Mesendoderm (in vitro differentiated cells): ENCODE data around the gene SNRPB.

ENCODE experiments used
- DNase-seq: peaks from one replicate; pipeline ENCODE4 v3.0.0; 2013
- H2AK5ac ChIP-seq: 2 replicates; pipeline ENCODE4 v1.6.1; 2013; ENCODE audit warnings: low read length, inconsistent platforms
- H2BK120ac ChIP-seq: 2 replicates; pipeline ENCODE4 v1.6.1; 2013; ENCODE audit warnings: low read depth, mild to moderate bottlenecking, low read length, moderate library complexity, mixed read lengths
- H2BK15ac ChIP-seq: replicated peaks from 2 replicates; pipeline ENCODE4 v1.6.1; 2013; ENCODE audit warnings: low read depth, mild to moderate bottlenecking, moderate library complexity
- H2BK5ac ChIP-seq: 2 replicates; pipeline ENCODE4 v1.6.1; 2013; ENCODE audit warnings: low read length, inconsistent platforms
- H3K18ac ChIP-seq: 2 replicates; pipeline ENCODE4 v1.6.1; 2013; ENCODE audit warnings: mild to moderate bottlenecking, low read length, mixed read lengths
- H3K23ac ChIP-seq: one replicate; pipeline ENCODE4 v1.6.1; 2013; ENCODE audit warnings: low read length
- H3K27ac ChIP-seq: 2 replicates; pipeline ENCODE4 v1.5.1; 2013; ENCODE audit warnings: low read depth, mild to moderate bottlenecking, inconsistent platforms, low read length, moderate library complexity
- H3K27me3 ChIP-seq: 2 replicates; pipeline ENCODE4 v1.6.1; 2013; ENCODE audit warnings: low read length, control low read depth, mild to moderate bottlenecking, inconsistent platforms; ENCODE audit not compliant: insufficient read depth, poor library complexity
- H3K36me3 ChIP-seq: 2 replicates; pipeline ENCODE4 v1.6.1; 2013; ENCODE audit warnings: low read length, inconsistent platforms; ENCODE audit not compliant: control insufficient read depth, insufficient read depth
- H3K4ac ChIP-seq: one replicate; pipeline ENCODE4 v1.6.1; 2013; ENCODE audit warnings: low read depth, mild to moderate bottlenecking, low read length, moderate library complexity
- H3K4me1 ChIP-seq: 2 replicates; pipeline ENCODE4 v1.6.1; 2013; ENCODE audit warnings: low read depth, low read length, inconsistent platforms; ENCODE audit not compliant: control insufficient read depth
- H3K4me2 ChIP-seq: 2 replicates; pipeline ENCODE4 v1.6.1; 2013; ENCODE audit warnings: low read length
- H3K4me3 ChIP-seq: 2 replicates; pipeline ENCODE4 v1.5.1; 2013; ENCODE audit warnings: mild to moderate bottlenecking, low read length
- H3K56ac ChIP-seq: one replicate; pipeline ENCODE4 v1.6.1; 2013; ENCODE audit warnings: low read length
- H3K79me1 ChIP-seq: 2 replicates; pipeline ENCODE4 v1.6.1; 2013; ENCODE audit warnings: low read length, inconsistent platforms
- H3K79me2 ChIP-seq: 2 replicates; pipeline ENCODE4 v1.6.1; 2013; ENCODE audit warnings: mild to moderate bottlenecking, low read length; ENCODE audit not compliant: control insufficient read depth, insufficient read depth
- H3K9ac ChIP-seq: 2 replicates; pipeline ENCODE4 v1.6.1; 2013; ENCODE audit warnings: low read length, inconsistent platforms
- H4K5ac ChIP-seq: one replicate; pipeline ENCODE4 v1.6.1; 2013; ENCODE audit warnings: low read length
- H4K8ac ChIP-seq: one replicate; pipeline ENCODE4 v1.6.1; 2013; ENCODE audit warnings: low read depth, mild to moderate bottlenecking, control low read depth, low read length, moderate library complexity
- WGBS: extraction: QIAGEN DNeasy Blood & Tissue Kit; methylation state at CpG from one replicate; pipeline ENCODE4 v1.1.7; 2013; ENCODE audit warnings: low lambda C conversion rate, missing lambda C conversion rate; ENCODE audit not compliant: insufficient coverage; ENCODE audit errors: extremely low coverage; 5-methylcytosine and 5-hydroxymethylcytosine counted together

Gene SNRPB

GRCh38 chr20:2453792-2454191 is 16.8 kb downstream of the SNRPB start:
- Histone ChIP-seq H3K4me3 (no peak overlapping the region), H3K4ac (no peak overlapping the region), H4K5ac (no peak overlapping the region), H3K27me3 (no peaks in the 10 kb centered on the region), H3K79me1 (no peaks in the 10 kb centered on the region), H3K18ac (no peak overlapping the region), H3K36me3 (no peaks in the 10 kb centered on the region), H3K27ac (no peak overlapping the region), H2AK5ac (no peak overlapping the region), H3K56ac (no peak overlapping the region), H3K4me2 (no peak overlapping the region), H3K23ac (no peak overlapping the region), H4K8ac (no peak overlapping the region), H2BK120ac (no peak overlapping the region), H3K9ac (no peak overlapping the region), H3K4me1 (no peaks in the 10 kb centered on the region), H3K79me2 (no peaks in the 10 kb centered on the region), H2BK5ac (no peak overlapping the region), H2BK15ac (no peak overlapping the region)
- no peak for DNase-seq
- WGBS = no CpG with 5 or more reads among the region's 3 CpGs

- Histone ChIP-seq H3K4ac (no peak overlapping the region), H3K79me2 (no peaks in the 10 kb centered on the region), H3K4me1 (no peaks in the 10 kb centered on the region), H3K56ac (no peak overlapping the region), H2BK5ac (no peak overlapping the region), H4K5ac (no peak overlapping the region), H3K27me3 (no peaks in the 10 kb centered on the region), H3K4me2 (no peak overlapping the region), H3K79me1 (no peaks in the 10 kb centered on the region), H3K36me3 (no peaks in the 10 kb centered on the region), H2BK15ac (no peak overlapping the region), H2BK120ac (no peak overlapping the region), H3K4me3 (no peak overlapping the region), H3K9ac (no peak overlapping the region), H4K8ac (no peak overlapping the region), H3K23ac (no peak overlapping the region), H2AK5ac (no peak overlapping the region), H3K27ac (no peak overlapping the region), H3K18ac (no peak overlapping the region)
- DNase-seq = peak; percentile 83
- WGBS = no CpG with 5 or more reads among the region's 8 CpGs
Measured at GRCh38 chr20:2451939-2452732, 18.5 kb downstream of the SNRPB start.

- Histone ChIP-seq H3K23ac (no peak overlapping the region), H3K27ac (no peak overlapping the region), H3K56ac (no peak overlapping the region), H4K8ac (no peak overlapping the region), H3K9ac (no peak overlapping the region), H3K4me2 (no peak overlapping the region), H3K27me3 (no peaks in the 10 kb centered on the region), H4K5ac (no peak overlapping the region), H3K4me3 (no peak overlapping the region), H2BK15ac (no peak overlapping the region), H3K18ac (no peak overlapping the region), H3K4ac (no peak overlapping the region), H3K36me3 (no peaks in the 10 kb centered on the region), H3K4me1 (no peaks in the 10 kb centered on the region), H2BK5ac (no peak overlapping the region), H3K79me1 (no peaks in the 10 kb centered on the region), H2AK5ac (no peak overlapping the region), H3K79me2 (no peaks in the 10 kb centered on the region), H2BK120ac (no peak overlapping the region)
- WGBS = no CpG with 5 or more reads among the region's 5 CpGs
- DNase-seq = no peak
Measured at GRCh38 chr20:2451422-2451821, 19.2 kb downstream of the SNRPB start.

- DNase-seq = no peak
- Histone ChIP-seq H2BK5ac (no peak overlapping the region), H4K8ac (no peak overlapping the region), H3K23ac (no peak overlapping the region), H3K36me3 (no peaks in the 10 kb centered on the region), H3K27ac (no peak overlapping the region), H3K4me3 (no peak overlapping the region), H3K27me3 (no peaks in the 10 kb centered on the region), H3K79me1 (no peaks in the 10 kb centered on the region), H2BK15ac (no peak overlapping the region), H3K4me1 (no peaks in the 10 kb centered on the region), H3K9ac (no peak overlapping the region), H2BK120ac (no peak overlapping the region), H3K4ac (no peak overlapping the region), H3K56ac (no peak overlapping the region), H3K18ac (no peak overlapping the region), H3K79me2 (no peaks in the 10 kb centered on the region), H3K4me2 (no peak overlapping the region), H2AK5ac (no peak overlapping the region), H4K5ac (no peak overlapping the region)
- no CpG with 5 or more reads among the region's 1 CpG for WGBS
Measured at GRCh38 chr20:2449386-2449785, 21.2 kb downstream of the SNRPB start.

DNA sequence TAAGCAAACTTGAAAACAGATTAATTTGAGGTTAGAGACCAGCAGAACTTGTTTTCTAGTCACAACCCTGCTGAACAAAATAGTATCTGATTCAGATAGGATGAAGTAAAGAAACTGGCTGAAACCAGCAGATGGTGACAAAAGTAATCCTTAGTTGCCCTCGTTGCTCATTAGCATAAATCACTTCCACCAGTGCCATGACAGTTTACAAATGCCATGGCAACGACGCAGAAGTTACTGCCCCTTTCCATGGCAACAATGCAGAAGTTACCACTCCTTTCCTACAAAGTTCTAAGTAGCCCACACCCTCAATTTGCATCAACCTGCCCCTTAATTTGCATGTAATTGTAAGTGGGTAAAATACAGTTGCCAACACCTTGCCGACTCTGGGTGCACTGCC is 23.7 kb downstream of the SNRPB start:
- H3K79me2 ChIP-seq = no peaks in the 10 kb centered on the region
- no peaks in the 10 kb centered on the region for H3K27me3 ChIP-seq
- H3K18ac ChIP-seq = no peak overlapping the region
- H3K9ac ChIP-seq = no peak overlapping the region
- no peak overlapping the region for H4K5ac ChIP-seq
- no peak overlapping the region for H3K27ac ChIP-seq
- no peak overlapping the region for H2AK5ac ChIP-seq
- no peak overlapping the region for H2BK5ac ChIP-seq
- peak; percentile 70 for DNase-seq
- no peak overlapping the region for H2BK120ac ChIP-seq
- no peaks in the 10 kb centered on the region for H3K36me3 ChIP-seq
- no peaks in the 10 kb centered on the region for H3K79me1 ChIP-seq
- H3K4me3 ChIP-seq = no peak overlapping the region
- no peak overlapping the region for H3K23ac ChIP-seq
- no peak overlapping the region for H2BK15ac ChIP-seq
- no peak overlapping the region for H3K4ac ChIP-seq
- H3K4me1 ChIP-seq = no peaks in the 10 kb centered on the region
- no peak overlapping the region for H4K8ac ChIP-seq
- no CpG with 5 or more reads among the region's 4 CpGs for WGBS
- H3K4me2 ChIP-seq = no peak overlapping the region
- no peak overlapping the region for H3K56ac ChIP-seq

- WGBS = no CpG with 5 or more reads among the region's 1 CpG
- DNase-seq = no peak
- Histone ChIP-seq H4K8ac (no peak overlapping the region), H3K23ac (no peak overlapping the region), H2AK5ac (no peak overlapping the region), H3K27me3 (no peaks in the 10 kb centered on the region), H3K18ac (no peak overlapping the region), H2BK5ac (no peak overlapping the region), H3K4me1 (no peaks in the 10 kb centered on the region), H2BK15ac (no peak overlapping the region), H3K27ac (no peak overlapping the region), H2BK120ac (no peak overlapping the region), H3K36me3 (no peaks in the 10 kb centered on the region), H3K9ac (no peak overlapping the region), H3K4me2 (no peak overlapping the region), H3K79me2 (no peaks in the 10 kb centered on the region), H3K4me3 (no peak overlapping the region), H3K79me1 (no peaks in the 10 kb centered on the region), H3K56ac (no peak overlapping the region), H4K5ac (no peak overlapping the region), H3K4ac (no peak overlapping the region)
Measured at GRCh38 chr20:2431185-2431584, 39.4 kb downstream of the SNRPB start.
